Kidney capillary endothelial cell (primary cell): ENCODE results near the gene SLAMF7.
"Not testable (repeated sequence)": the region's sequence is repeated elsewhere in the genome, so short reads cannot be mapped to it uniquely, and the experiment has no call there.

Experiments
- DNase-seq: peaks from one replicate; pipeline ENCODE4 v3.0.0-alpha.2; 2018; ENCODE audit warnings: low spot score

SLAMF7 gene

GRCh38 chr1:160739098-160739511, at the start of gene SLAMF7:
TSS of gene SLAMF7 (plus strand) at chr1:160739247. CDS start at chr1:160739302, 55 bp downstream.
- no peak for DNase-seq

GRCh38 chr1:160692390-160692789, 46.7 kb upstream of the SLAMF7 start:
- not testable (repeated sequence) for DNase-seq

GRCh38 chr1:160702100-160702499, 36.9 kb upstream of the SLAMF7 start:
- DNase-seq: no peak

- DNase-seq: no peak
Observed at GRCh38 chr1:160704250-160704649, 34.8 kb upstream of the SLAMF7 start.

GRCh38 chr1:160705212-160705621, 33.8 kb upstream of the SLAMF7 start:
- DNase-seq: not testable (repeated sequence)

- DNase-seq: no peak
Observed at GRCh38 chr1:160705742-160706141, 33.3 kb upstream of the SLAMF7 start.

- DNase-seq: no peak
Observed at GRCh38 chr1:160706526-160707235, 32.4 kb upstream of the SLAMF7 start.

- no peak for DNase-seq
Observed at GRCh38 chr1:160707236-160708064, 31.6 kb upstream of the SLAMF7 start.

- no peak for DNase-seq
Observed at GRCh38 chr1:160708118-160708517, 30.9 kb upstream of the SLAMF7 start.

- DNase-seq: no peak
Observed at GRCh38 chr1:160708801-160709200, 30.2 kb upstream of the SLAMF7 start.

- no peak for DNase-seq
Observed at GRCh38 chr1:160709715-160710114, 29.3 kb upstream of the SLAMF7 start.

GRCh38 chr1:160710517-160711252, 28.4 kb upstream of the SLAMF7 start:
- no peak for DNase-seq

GRCh38 chr1:160711276-160711601, 27.8 kb upstream of the SLAMF7 start:
- no peak for DNase-seq

- no peak for DNase-seq
Observed at GRCh38 chr1:160711602-160712311, 27.3 kb upstream of the SLAMF7 start, which contains the start of gene CD48. TSS of gene CD48 (minus strand) at chr1:160711822. CDS start at chr1:160711763, 59 bp downstream.

- DNase-seq: not testable (repeated sequence)
Observed at GRCh38 chr1:160712525-160713080, 26.4 kb upstream of the SLAMF7 start.

GRCh38 chr1:160713161-160713560, 25.9 kb upstream of the SLAMF7 start:
- no peak for DNase-seq

GRCh38 chr1:160714034-160714648, 24.9 kb upstream of the SLAMF7 start:
- not testable (repeated sequence) for DNase-seq

GRCh38 chr1:160716013-160716412, 23.0 kb upstream of the SLAMF7 start:
- DNase-seq: no peak

GRCh38 chr1:160717306-160717705, 21.7 kb upstream of the SLAMF7 start:
- DNase-seq: no peak

GRCh38 chr1:160718210-160718609, 20.8 kb upstream of the SLAMF7 start:
- DNase-seq: no peak
